Esophagus (tissue), 2 donors: ENCODE data around the gene IFIT3. TPM values are rescaled to one million over a fixed set of nuclear protein-coding genes. Genes with fewer than 3 reads are reported as not detected.
A peak's percentile ranks its signal among the peaks of the same experiment; 100 is the strongest.
"Not testable (repeated sequence)": the region's sequence is repeated elsewhere in the genome, so short reads cannot be mapped to it uniquely, and the experiment has no call there.

Experiments used
- H3K27ac ChIP-seq, 2 donors: one replicate each; pipeline ENCODE4 v1.5.1; 2013; ENCODE audit warnings: low read depth in 2 of 2, mild to moderate bottlenecking in 2 of 2, inconsistent platforms in 1 of 2, low read length in 1 of 2, moderate library complexity in 1 of 2
- H3K27me3 ChIP-seq, 2 donors: one replicate each; pipeline ENCODE4 v1.6.1; 2013; ENCODE audit warnings: low read length in 2 of 2, control low read depth in 1 of 2, mild to moderate bottlenecking in 1 of 2; ENCODE audit not compliant: insufficient read depth in 2 of 2, control insufficient read depth in 1 of 2
- H3K36me3 ChIP-seq, 2 donors: one replicate each; pipeline ENCODE4 v1.6.1; 2013; ENCODE audit warnings: low read length in 1 of 2; ENCODE audit not compliant: control insufficient read depth in 2 of 2, insufficient read depth in 2 of 2
- H3K4me1 ChIP-seq, 2 donors: one replicate each; pipeline ENCODE4 v1.6.1; 2013; ENCODE audit warnings: low read length in 1 of 2; ENCODE audit not compliant: control insufficient read depth in 2 of 2, insufficient read depth in 2 of 2
- H3K4me3 ChIP-seq, 2 donors: one replicate each; pipeline ENCODE4 v1.5.1; 2013; ENCODE audit warnings: low read length in 2 of 2, mild to moderate bottlenecking in 2 of 2, low read depth in 1 of 2, moderate library complexity in 1 of 2
- H3K9me3 ChIP-seq, 2 donors: one replicate each; pipeline ENCODE4 v1.6.1; 2013; ENCODE audit warnings: mild to moderate bottlenecking in 2 of 2, low read depth in 1 of 2, low read length in 1 of 2, moderate library complexity in 1 of 2; ENCODE audit not compliant: control insufficient read depth in 2 of 2, insufficient read depth in 1 of 2
- WGBS, 2 donors: extraction: QIAGEN DNeasy Blood & Tissue Kit; methylation state at CpG; one replicate each; pipeline ENCODE4 v1.1.7; 2013; 5-methylcytosine and 5-hydroxymethylcytosine counted together
- polyA plus RNA-seq, 2 donors: library from polyadenylated mRNA; stranded (reverse); fragments of 200-250 nt; gene quantifications; one replicate each; pipeline ENCODE4 v1.2.3, GENCODE V29; 2013
- donor health status: healthy with polysubstance abuse.
- donor health status: Bipolar disorder and iron deficiency.

IFIT3 gene
- polyA plus RNA-seq, 2 donors: 1.4 to 2.6 TPM

GRCh38 chr10:89350631-89351315 is 23.0 kb downstream of the IFIT3 start:
- H3K27me3 ChIP-seq, H3K4me3 ChIP-seq, H3K36me3 ChIP-seq, H3K4me1 ChIP-seq, H3K9me3 ChIP-seq: not testable (repeated sequence)
- H3K27ac ChIP-seq: peak overlapping the region; percentile 67 to 71
- 26 to 28% methylated on average over 7 of the region's 7 CpGs for WGBS, 2 donors

GRCh38 chr10:89351412-89351779 is 23.6 kb downstream of the IFIT3 start:
- WGBS, 2 donors: 34 to 44% methylated on average over 1 of the region's 1 CpG
- H3K4me1 ChIP-seq: peaks cover 2% of the 10 kb centered on the region in 2 donors

GRCh38 chr10:89351780-89352597 is 24.2 kb downstream of the IFIT3 start:
- 39 to 53% methylated on average over 12 of the region's 12 CpGs for WGBS, 2 donors
- H3K4me3 ChIP-seq: no peak overlapping the region
- H3K27me3 ChIP-seq: no peaks in the 10 kb centered on the region
- H3K36me3 ChIP-seq: no peaks in the 10 kb centered on the region
- peaks cover 0 to 2% of the 10 kb centered on the region in 2 donors for H3K4me1 ChIP-seq
- H3K27ac ChIP-seq: peak overlapping the region; percentile 55 to 67
- H3K9me3 ChIP-seq: no peaks in the 10 kb centered on the region

More at GRCh38 chr10:89351412-89351779, 23.6 kb downstream of the IFIT3 start:
- Histone ChIP-seq H3K36me3 (no peaks in the 10 kb centered on the region), H3K27me3 (no peaks in the 10 kb centered on the region), H3K9me3 (no peaks in the 10 kb centered on the region), H3K4me3 (no peak overlapping the region), H3K27ac (peak overlapping the region in 1 of 2 donors; percentile 67)

GRCh38 chr10:89352802-89353201 is 25.0 kb downstream of the IFIT3 start:
- H3K4me3 ChIP-seq: no peak overlapping the region
- no peak overlapping the region for H3K27ac ChIP-seq
- H3K27me3 ChIP-seq: no peaks in the 10 kb centered on the region
- 91 to 95% methylated on average over 4 of the region's 4 CpGs for WGBS, 2 donors
- H3K36me3 ChIP-seq: no peaks in the 10 kb centered on the region
- H3K4me1 ChIP-seq: peaks cover 0 to under 1% of the 10 kb centered on the region in 2 donors
- H3K9me3 ChIP-seq: no peaks in the 10 kb centered on the region

GRCh38 chr10:89355394-89355931 is 27.7 kb downstream of the IFIT3 start:
- Histone ChIP-seq H3K27me3 (no peaks in the 10 kb centered on the region), H3K4me1 (no peaks in the 10 kb centered on the region), H3K27ac (no peak overlapping the region), H3K4me3 (no peak overlapping the region), H3K9me3 (no peaks in the 10 kb centered on the region), H3K36me3 (no peaks in the 10 kb centered on the region)
- WGBS, 2 donors: 91 to 94% methylated on average over 2 of the region's 2 CpGs

GRCh38 chr10:89357096-89357495 is 29.3 kb downstream of the IFIT3 start:
- no peaks in the 10 kb centered on the region for H3K36me3 ChIP-seq
- H3K4me1 ChIP-seq: no peaks in the 10 kb centered on the region
- 65 to 83% methylated on average over 1 of the region's 1 CpG for WGBS, 2 donors
- no peaks in the 10 kb centered on the region for H3K9me3 ChIP-seq
- H3K4me3 ChIP-seq: no peak overlapping the region
- H3K27ac ChIP-seq: no peak overlapping the region
- no peaks in the 10 kb centered on the region for H3K27me3 ChIP-seq

- WGBS, 2 donors: 86 to 90% methylated on average over 2 of the region's 2 CpGs
- Histone ChIP-seq H3K4me3 (no peak overlapping the region), H3K9me3 (no peaks in the 10 kb centered on the region), H3K27ac (no peak overlapping the region), H3K27me3 (no peaks in the 10 kb centered on the region), H3K4me1 (no peaks in the 10 kb centered on the region), H3K36me3 (no peaks in the 10 kb centered on the region)
Observed at GRCh38 chr10:89357975-89358374, 30.2 kb downstream of the IFIT3 start.

GRCh38 chr10:89360157-89360556 is 32.4 kb downstream of the IFIT3 start:
- Histone ChIP-seq H3K27ac (no peak overlapping the region), H3K27me3 (no peaks in the 10 kb centered on the region), H3K4me3 (no peak overlapping the region), H3K4me1 (no peaks in the 10 kb centered on the region), H3K36me3 (no peaks in the 10 kb centered on the region), H3K9me3 (no peaks in the 10 kb centered on the region)

GRCh38 chr10:89362929-89363328 is 35.1 kb downstream of the IFIT3 start:
- Histone ChIP-seq H3K36me3 (no peaks in the 10 kb centered on the region), H3K4me3 (no peak overlapping the region), H3K9me3 (no peaks in the 10 kb centered on the region), H3K27ac (no peak overlapping the region), H3K27me3 (no peaks in the 10 kb centered on the region), H3K4me1 (no peaks in the 10 kb centered on the region)
